ENCODE results near the gene HLCS.

DNA sequence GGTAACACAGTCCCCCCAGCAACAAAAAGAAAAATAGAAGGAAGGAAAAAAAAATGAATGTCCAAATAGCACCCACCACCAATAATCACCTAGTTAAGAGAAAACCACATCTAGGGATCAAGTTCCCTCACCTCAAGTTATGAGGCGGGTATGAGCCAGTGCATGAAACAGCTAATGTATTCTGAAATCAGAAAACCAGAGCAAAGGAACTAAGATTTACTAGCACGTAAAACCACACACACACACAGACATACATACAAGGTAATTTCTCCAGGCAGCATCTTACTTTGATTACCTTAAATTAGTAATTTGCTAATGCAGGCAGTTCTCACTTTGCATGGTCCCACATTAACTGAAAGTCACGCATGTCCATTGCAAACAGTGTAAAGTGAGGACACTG lies 109.8 kb downstream of the HLCS start:
- TF ChIP-seq POLR2A (IDR thresholded peaks at IDR 0.05) (no peak), EP300 (IDR thresholded peaks at IDR 0.05) (no peak), POLR2AphosphoS5 (IDR thresholded peaks at IDR 0.05) (no peak)
- TF ChIP-seq, protein P1, sequence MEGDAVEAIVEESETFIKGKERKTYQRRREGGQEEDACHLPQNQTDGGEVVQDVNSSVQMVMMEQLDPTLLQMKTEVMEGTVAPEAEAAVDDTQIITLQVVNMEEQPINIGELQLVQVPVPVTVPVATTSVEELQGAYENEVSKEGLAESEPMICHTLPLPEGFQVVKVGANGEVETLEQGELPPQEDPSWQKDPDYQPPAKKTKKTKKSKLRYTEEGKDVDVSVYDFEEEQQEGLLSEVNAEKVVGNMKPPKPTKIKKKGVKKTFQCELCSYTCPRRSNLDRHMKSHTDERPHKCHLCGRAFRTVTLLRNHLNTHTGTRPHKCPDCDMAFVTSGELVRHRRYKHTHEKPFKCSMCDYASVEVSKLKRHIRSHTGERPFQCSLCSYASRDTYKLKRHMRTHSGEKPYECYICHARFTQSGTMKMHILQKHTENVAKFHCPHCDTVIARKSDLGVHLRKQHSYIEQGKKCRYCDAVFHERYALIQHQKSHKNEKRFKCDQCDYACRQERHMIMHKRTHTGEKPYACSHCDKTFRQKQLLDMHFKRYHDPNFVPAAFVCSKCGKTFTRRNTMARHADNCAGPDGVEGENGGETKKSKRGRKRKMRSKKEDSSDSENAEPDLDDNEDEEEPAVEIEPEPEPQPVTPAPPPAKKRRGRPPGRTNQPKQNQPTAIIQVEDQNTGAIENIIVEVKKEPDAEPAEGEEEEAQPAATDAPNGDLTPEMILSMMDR (IDR thresholded peaks at IDR 0.05) = no peak
